ENCODE data around the gene ADAMTS12.

ADAMTS12 gene

GRCh38 chr5:33781286-33781685 lies 110.5 kb downstream of the ADAMTS12 start:
- no peak overlapping the region for H3K4me3 ChIP-seq (ENCODE audit: insufficient read depth in 1 of 2, low read depth in 1 of 2, low read length in 2 of 2)

GRCh38 chr5:33776151-33776660 lies 115.6 kb downstream of the ADAMTS12 start:
- Histone ChIP-seq H3K23ac (ENCODE audit: low read length in 2 of 2) (no peak overlapping the region), H4K91ac (ENCODE audit: low read length) (no peak overlapping the region), H3K27ac (ENCODE audit: low read length, poor library complexity, severe bottlenecking) (no peak overlapping the region), H3K9me3 (ENCODE audit: control insufficient read depth, low read length) (peaks cover 5% of the 10 kb centered on the region), H3K4ac (ENCODE audit: low read depth in 1 of 2, low read length in 2 of 2) (no peak overlapping the region), H3K18ac (ENCODE audit: low read depth in 1 of 2, low read length in 2 of 2) (no peak overlapping the region), H3K9ac (ENCODE audit: low read length) (no peak overlapping the region), H3K79me1 (replicated peaks; ENCODE audit: low read length, poor library complexity, severe bottlenecking) (peaks cover 8% of the 10 kb centered on the region), H3K36me3 (ENCODE audit: control insufficient read depth in 1 of 2, insufficient read depth in 2 of 2, low read depth in 1 of 2, low read length in 2 of 2) (no peaks in the 10 kb centered on the region), H2AFZ (ENCODE audit: low read depth, low read length) (no peak overlapping the region), H4K8ac (ENCODE audit: low read length) (no peak overlapping the region), H2AK5ac (ENCODE audit: low read length, severe bottlenecking) (no peak overlapping the region), H3K4me1 (ENCODE audit: control insufficient read depth, insufficient read depth, low read depth, low read length) (peaks cover 15% of the 10 kb centered on the region), H2BK15ac (ENCODE audit: low read depth, poor library complexity, severe bottlenecking) (no peak overlapping the region), H3K27me3 (ENCODE audit: control insufficient read depth in 1 of 2, insufficient read depth in 1 of 2, low read length in 2 of 2) (no peaks in the 10 kb centered on the region), H3K14ac (ENCODE audit: low read length in 2 of 2) (no peak overlapping the region), H3K4me2 (ENCODE audit: low read length, poor library complexity, severe bottlenecking) (no peak overlapping the region), H3K4me3 (ENCODE audit: insufficient read depth in 1 of 2, low read depth in 1 of 2, low read length in 2 of 2) (no peak overlapping the region), H2BK5ac (ENCODE audit: low read depth, low read length, poor library complexity, severe bottlenecking) (no peak overlapping the region), H2BK120ac (ENCODE audit: low read depth, low read length) (no peak overlapping the region), H2BK12ac (ENCODE audit: low read length in 2 of 2) (no peak overlapping the region)
- DNase-seq, result no peak
- 100% methylated on average over 1 of the region's 2 CpGs for WGBS

More at GRCh38 chr5:33781286-33781685, 110.5 kb downstream of the ADAMTS12 start:
- Histone ChIP-seq H3K27ac (ENCODE audit: low read length, poor library complexity, severe bottlenecking) (peak overlapping the region; percentile 28), H2AK5ac (ENCODE audit: low read length, severe bottlenecking) (no peak overlapping the region), H3K4ac (ENCODE audit: low read depth in 1 of 2, low read length in 2 of 2) (no peak overlapping the region), H3K4me2 (ENCODE audit: low read length, poor library complexity, severe bottlenecking) (no peak overlapping the region), H2BK5ac (ENCODE audit: low read depth, low read length, poor library complexity, severe bottlenecking) (no peak overlapping the region), H3K18ac (ENCODE audit: low read depth in 1 of 2, low read length in 2 of 2) (no peak overlapping the region), H2BK12ac (ENCODE audit: low read length in 2 of 2) (no peak overlapping the region), H4K8ac (ENCODE audit: low read length) (no peak overlapping the region), H3K27me3 (ENCODE audit: control insufficient read depth in 1 of 2, insufficient read depth in 1 of 2, low read length in 2 of 2) (no peaks in the 10 kb centered on the region), H3K23ac (ENCODE audit: low read length in 2 of 2) (no peak overlapping the region), H4K91ac (ENCODE audit: low read length) (no peak overlapping the region), H3K36me3 (ENCODE audit: control insufficient read depth in 1 of 2, insufficient read depth in 2 of 2, low read depth in 1 of 2, low read length in 2 of 2) (no peaks in the 10 kb centered on the region), H3K14ac (ENCODE audit: low read length in 2 of 2) (no peak overlapping the region), H2BK120ac (ENCODE audit: low read depth, low read length) (no peak overlapping the region), H2BK15ac (ENCODE audit: low read depth, poor library complexity, severe bottlenecking) (no peak overlapping the region), H3K9ac (ENCODE audit: low read length) (peak overlapping the region; percentile 51), H2AFZ (ENCODE audit: low read depth, low read length) (no peak overlapping the region), H3K79me1 (replicated peaks; ENCODE audit: low read length, poor library complexity, severe bottlenecking) (peaks cover 3% of the 10 kb centered on the region), H3K4me1 (ENCODE audit: control insufficient read depth, insufficient read depth, low read depth, low read length) (peaks cover 2% of the 10 kb centered on the region), H3K9me3 (ENCODE audit: control insufficient read depth, low read length) (peaks cover 5% of the 10 kb centered on the region)
- peak; percentile 93 for DNase-seq

GRCh38 chr5:33774341-33774740 lies 117.4 kb downstream of the ADAMTS12 start:
- Histone ChIP-seq H2BK12ac (ENCODE audit: low read length in 2 of 2) (no peak overlapping the region), H2AK5ac (ENCODE audit: low read length, severe bottlenecking) (no peak overlapping the region), H3K4ac (ENCODE audit: low read depth in 1 of 2, low read length in 2 of 2) (no peak overlapping the region), H3K4me1 (ENCODE audit: control insufficient read depth, insufficient read depth, low read depth, low read length) (peaks cover 15% of the 10 kb centered on the region), H3K27me3 (ENCODE audit: control insufficient read depth in 1 of 2, insufficient read depth in 1 of 2, low read length in 2 of 2) (no peaks in the 10 kb centered on the region), H3K9me3 (ENCODE audit: control insufficient read depth, low read length) (peaks cover 5% of the 10 kb centered on the region), H3K23ac (ENCODE audit: low read length in 2 of 2) (no peak overlapping the region), H2BK15ac (ENCODE audit: low read depth, poor library complexity, severe bottlenecking) (no peak overlapping the region), H3K27ac (ENCODE audit: low read length, poor library complexity, severe bottlenecking) (peak overlapping the region; percentile 76), H3K9ac (ENCODE audit: low read length) (peak overlapping the region; percentile 2), H3K79me1 (replicated peaks; ENCODE audit: low read length, poor library complexity, severe bottlenecking) (peaks cover 6% of the 10 kb centered on the region), H2BK5ac (ENCODE audit: low read depth, low read length, poor library complexity, severe bottlenecking) (peak overlapping the region; percentile 71), H3K4me3 (ENCODE audit: insufficient read depth in 1 of 2, low read depth in 1 of 2, low read length in 2 of 2) (no peak overlapping the region), H3K18ac (ENCODE audit: low read depth in 1 of 2, low read length in 2 of 2) (no peak overlapping the region), H2BK120ac (ENCODE audit: low read depth, low read length) (no peak overlapping the region), H3K36me3 (ENCODE audit: control insufficient read depth in 1 of 2, insufficient read depth in 2 of 2, low read depth in 1 of 2, low read length in 2 of 2) (no peaks in the 10 kb centered on the region), H2AFZ (ENCODE audit: low read depth, low read length) (no peak overlapping the region), H4K8ac (ENCODE audit: low read length) (no peak overlapping the region), H3K4me2 (ENCODE audit: low read length, poor library complexity, severe bottlenecking) (peak overlapping the region; percentile 34), H3K14ac (ENCODE audit: low read length in 2 of 2) (no peak overlapping the region), H4K91ac (ENCODE audit: low read length) (no peak overlapping the region)
- no peak for DNase-seq
- WGBS, result no CpG with 5 or more reads among the region's 1 CpG

- no peak overlapping the region for H2AK5ac ChIP-seq (ENCODE audit: low read length, severe bottlenecking)
- peak overlapping the region; percentile 41 to 84 for H3K18ac ChIP-seq (ENCODE audit: low read depth in 1 of 2, low read length in 2 of 2)
- peak overlapping the region; percentile 93 for H4K91ac ChIP-seq (ENCODE audit: low read length)
- no peak overlapping the region for H3K4me3 ChIP-seq (ENCODE audit: insufficient read depth in 1 of 2, low read depth in 1 of 2, low read length in 2 of 2)
- peak overlapping the region; percentile 63 for H2BK15ac ChIP-seq (ENCODE audit: low read depth, poor library complexity, severe bottlenecking)
- H4K8ac ChIP-seq (ENCODE audit: low read length), result peak overlapping the region; percentile 69
- peaks cover 10% of the 10 kb centered on the region for H3K79me1 ChIP-seq (replicated peaks; ENCODE audit: low read length, poor library complexity, severe bottlenecking)
- WGBS, result 33% methylated on average over 2 of the region's 2 CpGs
- DNase-seq, result peak; percentile 76
- no peak overlapping the region for H3K23ac ChIP-seq (ENCODE audit: low read length in 2 of 2)
- H3K4me1 ChIP-seq (ENCODE audit: control insufficient read depth, insufficient read depth, low read depth, low read length), result peaks cover 16% of the 10 kb centered on the region
- no peaks in the 10 kb centered on the region for H3K27me3 ChIP-seq (ENCODE audit: control insufficient read depth in 1 of 2, insufficient read depth in 1 of 2, low read length in 2 of 2)
- H3K36me3 ChIP-seq (ENCODE audit: control insufficient read depth in 1 of 2, insufficient read depth in 2 of 2, low read depth in 1 of 2, low read length in 2 of 2), result no peaks in the 10 kb centered on the region
- H3K4me2 ChIP-seq (ENCODE audit: low read length, poor library complexity, severe bottlenecking), result no peak overlapping the region
- H3K9ac ChIP-seq (ENCODE audit: low read length), result peak overlapping the region; percentile 43
- H3K27ac ChIP-seq (ENCODE audit: low read length, poor library complexity, severe bottlenecking), result peak overlapping the region; percentile 63
- no peak overlapping the region for H2BK120ac ChIP-seq (ENCODE audit: low read depth, low read length)
- peak overlapping the region; percentile 64 to 88 for H2BK12ac ChIP-seq (ENCODE audit: low read length in 2 of 2)
- no peak overlapping the region for H2BK5ac ChIP-seq (ENCODE audit: low read depth, low read length, poor library complexity, severe bottlenecking)
- H3K4ac ChIP-seq (ENCODE audit: low read depth in 1 of 2, low read length in 2 of 2), result peak overlapping the region in 1 of 2 experiments; percentile 34
- no peaks in the 10 kb centered on the region for H3K9me3 ChIP-seq (ENCODE audit: control insufficient read depth, low read length)
- H3K14ac ChIP-seq (ENCODE audit: low read length in 2 of 2), result no peak overlapping the region
- H2AFZ ChIP-seq (ENCODE audit: low read depth, low read length), result no peak overlapping the region
Observed at GRCh38 chr5:33772380-33772897, 119.4 kb downstream of the ADAMTS12 start.

All from mesenchymal stem cell (in vitro differentiated cells and primary cell).